Transverse colon (tissue), 4 donors: ENCODE measurements around the gene OR51S1.

Experiments used
- EP300 ChIP-seq: sonication (generic); formaldehyde crosslinking; IDR thresholded peaks from one replicate; pipeline ENCODE4 v1.6.1; 2017; ENCODE audit warnings: antibody characterized with exemption, low read depth
- POLR2A ChIP-seq: fragments of 450-650 bp; IDR thresholded peaks from one replicate; pipeline ENCODE4 v1.6.1; 2016; ENCODE audit warnings: antibody characterized with exemption, mild to moderate bottlenecking, moderate library complexity
- POLR2AphosphoS5 ChIP-seq, 3 donors: sonication (generic); formaldehyde crosslinking; IDR thresholded peaks; one replicate each; pipeline ENCODE4 v1.6.1; 2016; ENCODE audit warnings: antibody characterized with exemption in 3 of 3
- TF ChIP-seq, protein P1 (sequence below), 5 experiments: fragments of 200-600 bp in 3 of 5; fragments of 450-650 bp in 2 of 5; sonication (generic) in 3 of 5; IDR thresholded peaks; 1 replicate in 2 of 5; 2 replicates in 3 of 5; pipeline ENCODE4 v1.5.1; 2016 to 2017; ENCODE audit warnings: antibody characterized with exemption in 5 of 5, inconsistent platforms in 3 of 5, mild to moderate bottlenecking in 2 of 5, moderate library complexity in 1 of 5

DNA sequence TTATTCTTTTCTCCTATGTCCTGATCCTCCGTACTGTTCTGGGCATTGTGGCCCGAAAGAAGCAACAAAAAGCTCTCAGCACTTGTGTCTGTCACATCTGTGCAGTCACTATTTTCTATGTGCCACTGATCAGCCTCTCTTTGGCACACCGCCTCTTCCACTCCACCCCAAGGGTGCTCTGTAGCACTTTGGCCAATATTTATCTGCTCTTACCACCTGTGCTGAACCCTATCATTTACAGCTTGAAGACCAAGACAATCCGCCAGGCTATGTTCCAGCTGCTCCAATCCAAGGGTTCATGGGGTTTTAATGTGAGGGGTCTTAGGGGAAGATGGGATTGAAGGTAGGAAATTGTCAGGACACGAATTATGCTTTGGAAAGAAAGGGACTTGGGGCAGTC, 33.5 kb upstream of the OR51S1 start:
- TF ChIP-seq, protein P1, sequence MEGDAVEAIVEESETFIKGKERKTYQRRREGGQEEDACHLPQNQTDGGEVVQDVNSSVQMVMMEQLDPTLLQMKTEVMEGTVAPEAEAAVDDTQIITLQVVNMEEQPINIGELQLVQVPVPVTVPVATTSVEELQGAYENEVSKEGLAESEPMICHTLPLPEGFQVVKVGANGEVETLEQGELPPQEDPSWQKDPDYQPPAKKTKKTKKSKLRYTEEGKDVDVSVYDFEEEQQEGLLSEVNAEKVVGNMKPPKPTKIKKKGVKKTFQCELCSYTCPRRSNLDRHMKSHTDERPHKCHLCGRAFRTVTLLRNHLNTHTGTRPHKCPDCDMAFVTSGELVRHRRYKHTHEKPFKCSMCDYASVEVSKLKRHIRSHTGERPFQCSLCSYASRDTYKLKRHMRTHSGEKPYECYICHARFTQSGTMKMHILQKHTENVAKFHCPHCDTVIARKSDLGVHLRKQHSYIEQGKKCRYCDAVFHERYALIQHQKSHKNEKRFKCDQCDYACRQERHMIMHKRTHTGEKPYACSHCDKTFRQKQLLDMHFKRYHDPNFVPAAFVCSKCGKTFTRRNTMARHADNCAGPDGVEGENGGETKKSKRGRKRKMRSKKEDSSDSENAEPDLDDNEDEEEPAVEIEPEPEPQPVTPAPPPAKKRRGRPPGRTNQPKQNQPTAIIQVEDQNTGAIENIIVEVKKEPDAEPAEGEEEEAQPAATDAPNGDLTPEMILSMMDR (IDR thresholded peaks at IDR 0.05): no peak
- no peak for TF ChIP-seq POLR2A
- TF ChIP-seq POLR2AphosphoS5 (IDR thresholded peaks at IDR 0.05): no peak
- TF ChIP-seq EP300: no peak
